Upper lobe of right lung (tissue), 1 donor: ENCODE measurements around the gene OLFM2. TPM values are rescaled to one million over a fixed set of nuclear protein-coding genes. Genes with fewer than 3 reads are reported as not detected.
"Not testable (repeated sequence)": the region's sequence is repeated elsewhere in the genome, so short reads cannot be mapped to it uniquely, and the experiment has no call there.

Experiments used
- ATAC-seq: fragments of 200-7000 bp; cut with Tn5 transposase; one replicate; pipeline ENCODE4 v1.9.1; 2020; ENCODE audit warnings: mild to moderate bottlenecking, moderate library complexity
- DNase-seq: peaks from one replicate; pipeline ENCODE4 v3.0.0-alpha.2; 2020
- H3K27ac ChIP-seq: fragments of 200-600 bp; one replicate; pipeline ENCODE4 v1.8.0; 2022
- H3K27me3 ChIP-seq: fragments of 200-600 bp; one replicate; pipeline ENCODE4 v1.8.0; 2022; ENCODE audit warnings: mild to moderate bottlenecking
- H3K36me3 ChIP-seq: fragments of 200-600 bp; one replicate; pipeline ENCODE4 v1.8.0; 2022
- H3K4me1 ChIP-seq: fragments of 200-600 bp; one replicate; pipeline ENCODE4 v1.8.0; 2022
- H3K4me3 ChIP-seq: fragments of 200-600 bp; one replicate; pipeline ENCODE4 v1.8.0; 2022; ENCODE audit warnings: mild to moderate bottlenecking
- H3K9me3 ChIP-seq: fragments of 200-600 bp; one replicate; pipeline ENCODE4 v1.8.0; 2022
- CTCF ChIP-seq: fragments of 200-600 bp; IDR thresholded peaks from one replicate; pipeline ENCODE4 v1.8.0; 2022; ENCODE audit warnings: antibody characterized with exemption
- intact Hi-C: fragments of 100-400 bp; cut with DNase I; formaldehyde crosslinking; loops from one replicate; pipeline ENCODE4 v1.11.0; 2022
- total RNA-seq: library from RNA; stranded (reverse); fragmentation: NEBNext Ultra II Directional; extraction: Animal tissue kit (Norgen Biotek cat#: 25700); gene quantifications from one replicate; pipeline ENCODE4 v1.2.1, GENCODE V29; 2021
- donor health status: DM: no; HTN: yes; CAD: no; lungs with severe emphysema.

OLFM2 gene
- total RNA-seq, 1 donor from 2014 or later = 14.6 TPM

- intact Hi-C loops = no loop called here
- H3K36me3 ChIP-seq = peaks cover 14% of the 10 kb centered on the region
- DNase-seq = no peak
- no peaks in the 10 kb centered on the region for H3K27me3 ChIP-seq
- ATAC-seq = no peak
- H3K9me3 ChIP-seq = no peaks in the 10 kb centered on the region
- no peaks in the 10 kb centered on the region for H3K4me1 ChIP-seq
- no peak overlapping the region for H3K4me3 ChIP-seq
- no peak overlapping the region for H3K27ac ChIP-seq
- no peak for TF ChIP-seq CTCF
Observed at GRCh38 chr19:9849791-9850190, 86.5 kb downstream of the OLFM2 start.

- DNase-seq (no peak), ATAC-seq (no peak)
- H3K27me3 ChIP-seq = no peaks in the 10 kb centered on the region
- intact Hi-C loops = no loop called here
- peaks cover 25% of the 10 kb centered on the region for H3K36me3 ChIP-seq
- no peaks in the 10 kb centered on the region for H3K9me3 ChIP-seq
- H3K27ac ChIP-seq = no peak overlapping the region
- H3K4me3 ChIP-seq = no peak overlapping the region
- no peaks in the 10 kb centered on the region for H3K4me1 ChIP-seq
- TF ChIP-seq CTCF = no peak
Observed at GRCh38 chr19:9848762-9849161, 87.6 kb downstream of the OLFM2 start.

- Histone ChIP-seq H3K27ac (no peak overlapping the region), H3K27me3 (no peaks in the 10 kb centered on the region), H3K4me1 (no peaks in the 10 kb centered on the region), H3K36me3 (peaks cover 29% of the 10 kb centered on the region), H3K9me3 (no peaks in the 10 kb centered on the region), H3K4me3 (no peak overlapping the region)
- no peak for DNase-seq
- intact Hi-C loops = no loop called here
- peak; percentile 33 for TF ChIP-seq CTCF
- no peak for ATAC-seq
Observed at GRCh38 chr19:9848060-9848459, 88.3 kb downstream of the OLFM2 start.

- TF ChIP-seq CTCF = peak; percentile 20
- Histone ChIP-seq H3K36me3 (peaks cover 37% of the 10 kb centered on the region), H3K27ac (peak overlapping the region; percentile 30), H3K27me3 (no peaks in the 10 kb centered on the region), H3K4me3 (no peak overlapping the region), H3K4me1 (no peaks in the 10 kb centered on the region), H3K9me3 (no peaks in the 10 kb centered on the region)
- DNase-seq (no peak), ATAC-seq (peak; percentile 9)
- intact Hi-C loops = no loop called here
Observed at GRCh38 chr19:9847087-9847671, 89.1 kb downstream of the OLFM2 start.

- H3K9me3 ChIP-seq, H3K27ac ChIP-seq, H3K4me1 ChIP-seq, ATAC-seq, DNase-seq, H3K27me3 ChIP-seq, H3K4me3 ChIP-seq, intact Hi-C loops: not testable (repeated sequence)
- peaks cover 71% of the 10 kb centered on the region for H3K36me3 ChIP-seq
Observed at GRCh38 chr19:9843626-9844273, 92.6 kb downstream of the OLFM2 start.

GRCh38 chr19:9842834-9843625, 93.3 kb downstream of the OLFM2 start:
- no peaks in the 10 kb centered on the region for H3K9me3 ChIP-seq
- intact Hi-C loops = no loop called here
- no peak overlapping the region for H3K4me3 ChIP-seq
- H3K36me3 ChIP-seq = peaks cover 73% of the 10 kb centered on the region
- no peak overlapping the region for H3K27ac ChIP-seq
- DNase-seq = no peak
- ATAC-seq = no peak
- TF ChIP-seq CTCF = no peak
- H3K4me1 ChIP-seq = no peaks in the 10 kb centered on the region
- H3K27me3 ChIP-seq = no peaks in the 10 kb centered on the region
